HUDEP-2 (cell line): Measurements from ENCODE around the gene TMCC1.

ENCODE experiments used
- DNase-seq, 76 experiments: peaks; one replicate each; lab custom pipeline; 2025; ENCODE audit not compliant: unreplicated experiment in 76 of 76; lab: John Stamatoyannopoulos, UW

Gene TMCC1

GRCh38 chr3:129604767-129605166, 288.7 kb downstream of the TMCC1 start:
- no peak for DNase-seq

- DNase-seq, result no peak
These were observed 289.3 kb downstream of the TMCC1 start for GRCh38 chr3:129603991-129604749.

- no peak for DNase-seq
These were observed 290.0 kb downstream of the TMCC1 start for GRCh38 chr3:129603561-129603942.

GRCh38 chr3:129602730-129603560, 290.6 kb downstream of the TMCC1 start:
- peak in 1 of 76 experiments; percentile 8 for DNase-seq

- no peak for DNase-seq
These were observed 291.2 kb downstream of the TMCC1 start for GRCh38 chr3:129602309-129602708.

GRCh38 chr3:129601713-129602112, 291.8 kb downstream of the TMCC1 start:
- no peak for DNase-seq

- DNase-seq, result no peak
These were observed 293.2 kb downstream of the TMCC1 start for GRCh38 chr3:129600348-129600747.

GRCh38 chr3:129599607-129600006, 293.9 kb downstream of the TMCC1 start:
- DNase-seq, result peak in 1 of 76 experiments; percentile 7

GRCh38 chr3:129599073-129599472, 294.4 kb downstream of the TMCC1 start:
- no peak for DNase-seq

GRCh38 chr3:129598484-129598883, 295.0 kb downstream of the TMCC1 start:
- DNase-seq, result no peak

- no peak for DNase-seq
These were observed 295.5 kb downstream of the TMCC1 start for GRCh38 chr3:129598000-129598381.
